ENCODE measurements around the gene PDCD11. TPM values are rescaled to one million over a fixed set of nuclear protein-coding genes. Genes with fewer than 3 reads are reported as not detected.

The PDCD11 gene
- polyA plus RNA-seq, 2 of the 4 experiments (the other 2 are of a cell fraction) = 26.2 to 32.6 TPM

GRCh38 chr10:103439776-103440175 is 43.4 kb downstream of the PDCD11 start:
- no peak for ATAC-seq
- Histone ChIP-seq H3K4me3 (no peak overlapping the region), H3K9me3 (no peaks in the 10 kb centered on the region), H3K27ac (no peak overlapping the region), H3K4me1 (no peaks in the 10 kb centered on the region), H3K4me2 (no peak overlapping the region)
- ChIA-PET CTCF (interaction anchor here (1.8 to 1.9 kb wide), 2 partner anchors 23 to 46 kb away, joined by 4 to 5 read pairs; no protein-coding TSS in a partner anchor), POLR2A (no interaction called here)
- FAIRE-seq = no peak
- no peak for DNase-seq (ENCODE audit: low read depth in 1 of 2, low spot score in 1 of 2)
- no peak for TF ChIP-seq E2F6 (IDR thresholded peaks at IDR 0.05; ENCODE audit: borderline replicate concordance, low read depth)
- no peak for TF ChIP-seq ZSCAN20 (CRISPR knock-in tag; IDR thresholded peaks at IDR 0.05)
- no peak for TF ChIP-seq CBX8 (IDR thresholded peaks at IDR 0.05)
- no peak for TF ChIP-seq KDM1A (IDR thresholded peaks at IDR 0.05; ENCODE audit: low read depth)
- no peak for TF ChIP-seq HDAC2 (IDR thresholded peaks at IDR 0.05)
- no peak for TF ChIP-seq EHMT2 (IDR thresholded peaks at IDR 0.05; ENCODE audit: low read depth)
- no peak for TF ChIP-seq NPAS2 (CRISPR knock-in tag; IDR thresholded peaks at IDR 0.05; ENCODE audit: borderline replicate concordance)
- TF ChIP-seq RFX5 (IDR thresholded peaks at IDR 0.05) = no peak
- TF ChIP-seq PBX3 (IDR thresholded peaks at IDR 0.05) = no peak
- TF ChIP-seq ESRRA (IDR thresholded peaks at IDR 0.05; ENCODE audit: borderline replicate concordance, low read length) = no peak
- TF ChIP-seq POLR2AphosphoS2 (conservative IDR thresholded peaks at IDR 0.05; ENCODE audit: low read length) = no peak
- TF ChIP-seq MAZ (IDR thresholded peaks at IDR 0.05; ENCODE audit: borderline replicate concordance, low read depth, low read length) = no peak
- no peak for TF ChIP-seq EP300 (IDR thresholded peaks at IDR 0.05)
- TF ChIP-seq FOSL2 (IDR thresholded peaks at IDR 0.05) = no peak
- no peak for TF ChIP-seq FOSL2 (CRISPR knock-in tag; IDR thresholded peaks at IDR 0.05)
- no peak for TF ChIP-seq RNF2 (IDR thresholded peaks at IDR 0.05; ENCODE audit: borderline replicate concordance, low read depth)
- no peak for TF ChIP-seq ZFP36 (IDR thresholded peaks at IDR 0.05; ENCODE audit: borderline replicate concordance, partially characterized antibody)
- TF ChIP-seq HOXA7 (CRISPR knock-in tag; IDR thresholded peaks at IDR 0.05) = no peak
- no peak for TF ChIP-seq ZNF302 (CRISPR knock-in tag; IDR thresholded peaks at IDR 0.05)
- no peak for TF ChIP-seq CTCF (IDR thresholded peaks at IDR 0.05)
- TF ChIP-seq ZC3H11A (IDR thresholded peaks at IDR 0.05) = no peak
- 92% methylated on average over 4 of the region's 4 CpGs for WGBS (ENCODE audit: missing lambda C conversion rate)

GRCh38 chr10:103440416-103440815 is 44.0 kb downstream of the PDCD11 start:
- DNase-seq (ENCODE audit: low read depth in 1 of 2, low spot score in 1 of 2) (no peak), ATAC-seq (no peak), FAIRE-seq (no peak)
- no peaks in the 10 kb centered on the region for H3K4me1 ChIP-seq
- POLR2A ChIA-PET = interaction anchor here (0.6 kb wide), 1 partner anchor 22 kb away, joined by 3 read pairs; no protein-coding TSS in a partner anchor
- no peak overlapping the region for H3K4me2 ChIP-seq
- H3K9me3 ChIP-seq = no peaks in the 10 kb centered on the region
- no peak overlapping the region for H3K27ac ChIP-seq
- CTCF ChIA-PET = interaction anchor here (0.6 to 1.9 kb wide), 5 partner anchors 10 to 759 kb away, joined by 3 to 5 read pairs (median 4); no protein-coding TSS in a partner anchor
- WGBS (ENCODE audit: missing lambda C conversion rate) = 95% methylated on average over 14 of the region's 14 CpGs
- no peak overlapping the region for H3K4me3 ChIP-seq
- no peak for TF ChIP-seq NR3C1 (IDR thresholded peaks at IDR 0.05)
- TF ChIP-seq EP300 (IDR thresholded peaks at IDR 0.05) = no peak
- no peak for TF ChIP-seq RNF2 (IDR thresholded peaks at IDR 0.05; ENCODE audit: borderline replicate concordance, low read depth)
- no peak for TF ChIP-seq MAFK (IDR thresholded peaks at IDR 0.05; ENCODE audit: partially characterized antibody)
- no peak for TF ChIP-seq POLR2AphosphoS2 (conservative IDR thresholded peaks at IDR 0.05; ENCODE audit: low read length)
- TF ChIP-seq MYC (IDR thresholded peaks at IDR 0.05; ENCODE audit: borderline replicate concordance, low read length) = no peak
- no peak for TF ChIP-seq RARB (CRISPR knock-in tag; IDR thresholded peaks at IDR 0.05)
- TF ChIP-seq CHD2 (IDR thresholded peaks at IDR 0.05; ENCODE audit: low read length, partially characterized antibody) = no peak
- TF ChIP-seq SMC3 (IDR thresholded peaks at IDR 0.05) = no peak
- no peak for TF ChIP-seq KDM1A (IDR thresholded peaks at IDR 0.05; ENCODE audit: low read depth)
- TF ChIP-seq ZNF302 (CRISPR knock-in tag; IDR thresholded peaks at IDR 0.05) = no peak
- no peak for TF ChIP-seq ESRRA (IDR thresholded peaks at IDR 0.05; ENCODE audit: borderline replicate concordance, low read length)
- TF ChIP-seq CBX2 (IDR thresholded peaks at IDR 0.05; ENCODE audit: borderline replicate concordance, low read depth) = no peak
- no peak for TF ChIP-seq EHF (CRISPR knock-in tag; IDR thresholded peaks at IDR 0.05)
- TF ChIP-seq PBX3 (IDR thresholded peaks at IDR 0.05) = no peak
- no peak for TF ChIP-seq RAD21 (conservative IDR thresholded peaks at IDR 0.05 in 1 of 2, IDR thresholded peaks at IDR 0.05 in 1 of 2)
- no peak for TF ChIP-seq MAZ (IDR thresholded peaks at IDR 0.05; ENCODE audit: borderline replicate concordance, low read depth, low read length)
- TF ChIP-seq HOXB13 (CRISPR knock-in tag; IDR thresholded peaks at IDR 0.05; ENCODE audit: low read depth) = no peak
- no peak for TF ChIP-seq CEBPB (IDR thresholded peaks at IDR 0.05)
